ENCODE data around the gene DDX19B. TPM values are rescaled to one million over a fixed set of nuclear protein-coding genes. Genes with fewer than 3 reads are reported as not detected.
"Not testable (repeated sequence)": the region's sequence is repeated elsewhere in the genome, so short reads cannot be mapped to it uniquely, and the experiment has no call there.

The DDX19B gene
- total and polyA plus RNA-seq, 2 donors from 2014 or later = 25.6 to 33.4 TPM

DNA sequence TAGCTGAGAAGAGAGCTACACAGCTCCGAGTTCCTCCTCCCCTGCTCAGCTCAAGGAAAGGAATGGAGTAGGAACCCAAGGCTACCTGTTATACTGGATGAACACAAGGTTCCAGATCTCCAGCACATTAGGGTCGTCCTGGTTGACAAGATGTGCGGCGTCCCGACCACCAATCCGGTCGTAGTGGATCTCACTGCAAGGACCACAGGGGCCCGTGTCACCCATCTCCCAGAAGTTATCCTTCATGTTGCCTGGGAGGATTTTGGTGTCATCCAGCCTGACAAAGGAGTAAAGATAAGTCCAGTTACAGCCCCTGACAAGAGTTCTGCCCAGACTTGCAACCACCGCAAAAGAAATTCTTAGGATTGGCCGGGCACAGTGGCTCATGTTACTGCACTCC lies 27.3 kb upstream of the DDX19B start:
- Histone ChIP-seq H3K36me3 (ENCODE audit: control insufficient read depth in 2 of 3, insufficient read depth in 3 of 3, low read length in 3 of 3) (peaks cover 12 to 46% (median 31%) of the 10 kb centered on the region in 3 donors), H3K27me3 (ENCODE audit: control insufficient read depth, insufficient read depth, low read length) (no peaks in the 10 kb centered on the region), H3K4me1 (ENCODE audit: control insufficient read depth in 2 of 3, insufficient read depth in 2 of 3, low read depth in 1 of 3, low read length in 3 of 3) (no peaks in the 10 kb centered on the region), H3K9ac (ENCODE audit: low read length in 3 of 3) (no peak overlapping the region), H3K4me3 (ENCODE audit: low read length in 3 of 3) (no peak overlapping the region), H3K27ac (ENCODE audit: low read depth in 2 of 2, low read length in 2 of 2) (no peak overlapping the region), H3K9me3 (ENCODE audit: control insufficient read depth in 2 of 3, insufficient read depth in 1 of 3, low read length in 3 of 3) (no peaks in the 10 kb centered on the region)
- intact Hi-C loops (cut with DNase I) = no loop called here
- peak in 1 of 5 donors; percentile 34 for DNase-seq
- TF ChIP-seq, protein P1, sequence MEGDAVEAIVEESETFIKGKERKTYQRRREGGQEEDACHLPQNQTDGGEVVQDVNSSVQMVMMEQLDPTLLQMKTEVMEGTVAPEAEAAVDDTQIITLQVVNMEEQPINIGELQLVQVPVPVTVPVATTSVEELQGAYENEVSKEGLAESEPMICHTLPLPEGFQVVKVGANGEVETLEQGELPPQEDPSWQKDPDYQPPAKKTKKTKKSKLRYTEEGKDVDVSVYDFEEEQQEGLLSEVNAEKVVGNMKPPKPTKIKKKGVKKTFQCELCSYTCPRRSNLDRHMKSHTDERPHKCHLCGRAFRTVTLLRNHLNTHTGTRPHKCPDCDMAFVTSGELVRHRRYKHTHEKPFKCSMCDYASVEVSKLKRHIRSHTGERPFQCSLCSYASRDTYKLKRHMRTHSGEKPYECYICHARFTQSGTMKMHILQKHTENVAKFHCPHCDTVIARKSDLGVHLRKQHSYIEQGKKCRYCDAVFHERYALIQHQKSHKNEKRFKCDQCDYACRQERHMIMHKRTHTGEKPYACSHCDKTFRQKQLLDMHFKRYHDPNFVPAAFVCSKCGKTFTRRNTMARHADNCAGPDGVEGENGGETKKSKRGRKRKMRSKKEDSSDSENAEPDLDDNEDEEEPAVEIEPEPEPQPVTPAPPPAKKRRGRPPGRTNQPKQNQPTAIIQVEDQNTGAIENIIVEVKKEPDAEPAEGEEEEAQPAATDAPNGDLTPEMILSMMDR (IDR thresholded peaks at IDR 0.05; ENCODE audit: borderline replicate concordance, extremely low read depth, insufficient read depth) = no peak
- no peak for FAIRE-seq

DNA sequence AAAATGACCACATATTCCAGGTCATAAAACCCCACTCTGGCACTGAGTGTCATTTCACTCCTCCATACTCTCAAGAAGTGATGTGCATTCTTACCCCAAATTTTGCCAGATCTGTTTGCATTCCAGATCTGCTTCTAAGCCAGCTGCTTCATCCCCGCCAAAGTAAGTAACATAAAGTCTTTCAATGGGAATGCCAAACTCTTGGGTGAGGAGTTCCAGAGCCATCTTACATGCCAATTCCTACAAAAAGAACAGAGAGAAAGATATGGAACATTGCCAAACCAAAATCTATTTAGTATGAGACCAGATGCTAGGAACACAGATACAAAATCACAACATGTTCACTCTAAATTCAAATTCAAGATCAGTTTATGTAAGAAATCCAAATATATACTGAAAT lies 22.6 kb upstream of the DDX19B start:
- no peak overlapping the region for H3K4me3 ChIP-seq (ENCODE audit: low read length in 3 of 3)
- H3K36me3 ChIP-seq (ENCODE audit: control insufficient read depth in 2 of 3, insufficient read depth in 3 of 3, low read length in 3 of 3) = peaks cover 11 to 39% (median 21%) of the 10 kb centered on the region in 3 donors
- DNase-seq (no peak), FAIRE-seq (no peak)
- no peaks in the 10 kb centered on the region for H3K9me3 ChIP-seq (ENCODE audit: control insufficient read depth in 2 of 3, insufficient read depth in 1 of 3, low read length in 3 of 3)
- H3K4me1 ChIP-seq (ENCODE audit: control insufficient read depth in 2 of 3, insufficient read depth in 2 of 3, low read depth in 1 of 3, low read length in 3 of 3) = no peaks in the 10 kb centered on the region
- H3K9ac ChIP-seq (ENCODE audit: low read length in 3 of 3) = no peak overlapping the region
- intact Hi-C loops (cut with DNase I) = no loop called here
- no peaks in the 10 kb centered on the region for H3K27me3 ChIP-seq (ENCODE audit: control insufficient read depth, insufficient read depth, low read length)
- H3K27ac ChIP-seq (ENCODE audit: low read depth in 2 of 2, low read length in 2 of 2) = no peak overlapping the region
- TF ChIP-seq, protein P1 (IDR thresholded peaks at IDR 0.05; ENCODE audit: borderline replicate concordance, extremely low read depth, insufficient read depth) = no peak

DNA sequence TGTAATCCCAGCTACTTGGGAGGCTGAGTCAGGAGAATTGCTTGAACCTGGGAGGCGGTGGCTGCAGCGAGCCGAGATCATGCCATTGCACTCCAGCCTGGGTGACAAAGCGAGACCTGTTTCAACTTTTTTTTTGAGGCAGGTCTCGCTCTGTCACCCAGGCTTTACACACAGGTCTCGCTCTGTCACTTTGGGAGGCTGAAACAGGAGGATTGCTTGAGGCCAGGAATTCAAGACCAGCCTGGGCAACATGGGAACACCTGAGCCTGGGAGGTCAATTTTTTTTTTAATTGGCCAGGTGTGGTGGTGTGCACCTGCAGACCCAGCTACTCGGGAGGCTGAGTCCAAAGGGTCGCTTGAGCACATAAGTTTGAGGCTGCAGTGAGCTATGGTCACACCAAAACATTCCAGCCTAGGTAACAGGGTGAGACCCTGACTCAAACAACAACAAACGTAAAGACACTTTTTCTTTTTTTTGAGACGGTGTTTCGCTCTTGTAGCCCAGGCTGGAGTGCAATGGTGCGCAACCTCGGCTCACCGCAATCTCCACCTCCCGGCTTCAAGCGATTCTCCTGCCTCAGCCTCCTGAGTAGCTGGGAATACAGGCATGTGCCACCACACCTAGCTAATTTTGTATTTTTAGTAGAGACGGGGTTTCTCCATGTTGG lies 11.5 kb upstream of the DDX19B start:
- peak overlapping the region in 1 of 3 donors; percentile 29 for H3K4me3 ChIP-seq (ENCODE audit: low read length in 3 of 3)
- FAIRE-seq; H3K36me3 ChIP-seq (ENCODE audit: control insufficient read depth in 2 of 3, insufficient read depth in 3 of 3, low read length in 3 of 3); H3K9ac ChIP-seq (ENCODE audit: low read length in 3 of 3); H3K4me1 ChIP-seq (ENCODE audit: control insufficient read depth in 2 of 3, insufficient read depth in 2 of 3, low read depth in 1 of 3, low read length in 3 of 3); H3K27me3 ChIP-seq (ENCODE audit: control insufficient read depth, insufficient read depth, low read length); H3K27ac ChIP-seq (ENCODE audit: low read depth in 2 of 2, low read length in 2 of 2); intact Hi-C loops (cut with DNase I); H3K9me3 ChIP-seq (ENCODE audit: control insufficient read depth in 2 of 3, insufficient read depth in 1 of 3, low read length in 3 of 3): not testable (repeated sequence)
- peak in 1 of 5 donors; percentile 28 for DNase-seq

DNA sequence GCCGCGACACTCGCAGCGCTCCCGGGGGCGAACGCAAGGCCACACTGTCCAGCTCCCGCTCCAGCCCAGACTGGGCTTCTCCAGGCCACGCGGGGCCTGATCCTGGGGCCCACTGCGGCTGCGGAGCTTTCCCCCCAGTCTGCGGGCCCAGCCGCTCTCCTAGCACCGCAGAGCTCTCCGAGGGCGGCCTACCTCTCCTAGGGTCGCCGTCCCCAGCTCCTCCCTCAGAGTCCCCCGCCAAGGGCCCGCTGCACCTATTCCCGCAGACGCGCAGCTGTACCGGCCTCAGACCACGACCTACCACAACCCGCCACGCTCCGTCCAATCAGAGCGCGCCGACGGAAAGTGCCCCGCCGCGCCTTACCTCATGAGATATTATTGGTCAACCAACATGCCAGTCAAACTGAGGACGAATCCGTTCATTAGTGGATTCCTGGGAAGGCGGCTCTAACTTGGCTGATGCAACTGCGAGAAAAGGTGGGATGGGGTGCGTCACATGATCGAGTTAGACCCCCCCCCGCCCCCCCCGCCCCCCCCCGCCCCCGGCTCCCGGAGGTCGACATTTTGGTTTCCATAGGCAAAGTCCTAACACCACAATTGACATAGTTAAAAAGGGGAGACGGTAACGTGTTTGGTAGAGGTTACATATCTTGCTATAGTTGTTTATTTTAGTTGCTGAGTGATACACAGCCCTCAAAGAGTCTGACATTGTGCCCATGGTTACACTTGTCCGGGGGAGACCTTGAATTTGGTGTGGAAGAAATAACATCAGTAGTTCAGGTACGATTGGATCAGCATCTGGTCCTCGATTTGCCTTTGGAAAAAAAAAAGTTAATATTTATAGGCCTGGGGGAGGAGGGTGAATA lies 9.5 kb upstream of the DDX19B start, which contains the start of gene AARS1:
Gene AARS1 (minus strand): TSS at position 278 of the 866 bp plus-strand sequence. CDS start 6,743 bp downstream, outside the sequence.
- DNase-seq = peak; percentile 99 to 100 (median 99)
- H3K9ac ChIP-seq (ENCODE audit: low read length in 3 of 3) = peak within 1 kb of the TSS; percentile 82 to 89 (median 85)
- peak within 1 kb of the TSS; percentile 91 to 95 (median 93) for H3K4me3 ChIP-seq (ENCODE audit: low read length in 3 of 3)
- intact Hi-C loops (cut with DNase I) = no loop called here
- TF ChIP-seq, protein P1 (IDR thresholded peaks at IDR 0.05; ENCODE audit: borderline replicate concordance, extremely low read depth, insufficient read depth) = no peak
- no peaks in the 10 kb centered on the region for H3K27me3 ChIP-seq (ENCODE audit: control insufficient read depth, insufficient read depth, low read length)
- FAIRE-seq = peak; percentile 8
- no peaks in the 10 kb centered on the region for H3K9me3 ChIP-seq (ENCODE audit: control insufficient read depth in 2 of 3, insufficient read depth in 1 of 3, low read length in 3 of 3)
- no peaks in the 10 kb centered on the region for H3K4me1 ChIP-seq (ENCODE audit: control insufficient read depth in 2 of 3, insufficient read depth in 2 of 3, low read depth in 1 of 3, low read length in 3 of 3)
- H3K27ac ChIP-seq (ENCODE audit: low read depth in 2 of 2, low read length in 2 of 2) = peak within 1 kb of the TSS; percentile 91 to 92
- H3K36me3 ChIP-seq (ENCODE audit: control insufficient read depth in 2 of 3, insufficient read depth in 3 of 3, low read length in 3 of 3) = no peaks in the 10 kb centered on the region

Measured in kidney (tissue), 14 donors.